GM13977 (cell line): ENCODE results near the gene TMTC4.

Experiments
- DNase-seq: peaks from one replicate; pipeline ENCODE4 v3.0.0; 2012; ENCODE audit warnings: low spot score
- CTCF ChIP-seq: IDR thresholded peaks from 2 replicates; pipeline ENCODE4 v1.5.1; 2012; ENCODE audit warnings: mild to moderate bottlenecking, control low read depth; ENCODE audit not compliant: insufficient read depth; ENCODE audit errors: extremely low read depth, missing control alignments
- in situ Hi-C: fragments of 300-500 bp; cut with MboI; formaldehyde crosslinking; loops from one replicate; pipeline ENCODE4 v1.12.0; 2022; ENCODE audit warnings: low sequenced_read_pairs, low pct_unique_long_range_greater_than_20kb, mixed read lengths, inconsistent platforms; ENCODE audit not compliant: unreplicated experiment

TMTC4 gene

GRCh38 chr13:100646030-100646673 lies 28.4 kb downstream of the TMTC4 start:
- no peak for DNase-seq
- no peak for TF ChIP-seq CTCF
- in situ Hi-C loops: no loop called here

GRCh38 chr13:100645382-100645781 lies 29.2 kb downstream of the TMTC4 start:
- TF ChIP-seq CTCF: no peak
- in situ Hi-C loops: no loop called here
- no peak for DNase-seq

- in situ Hi-C loops: no loop called here
- TF ChIP-seq CTCF: no peak
- DNase-seq: no peak
Observed at GRCh38 chr13:100644371-100644770, 30.2 kb downstream of the TMTC4 start.

- no peak for DNase-seq
- no peak for TF ChIP-seq CTCF
- in situ Hi-C loops: no loop called here
Observed at GRCh38 chr13:100637796-100638195, 36.8 kb downstream of the TMTC4 start.

GRCh38 chr13:100637380-100637779 lies 37.2 kb downstream of the TMTC4 start:
- DNase-seq: no peak
- in situ Hi-C loops: no loop called here
- no peak for TF ChIP-seq CTCF

DNA sequence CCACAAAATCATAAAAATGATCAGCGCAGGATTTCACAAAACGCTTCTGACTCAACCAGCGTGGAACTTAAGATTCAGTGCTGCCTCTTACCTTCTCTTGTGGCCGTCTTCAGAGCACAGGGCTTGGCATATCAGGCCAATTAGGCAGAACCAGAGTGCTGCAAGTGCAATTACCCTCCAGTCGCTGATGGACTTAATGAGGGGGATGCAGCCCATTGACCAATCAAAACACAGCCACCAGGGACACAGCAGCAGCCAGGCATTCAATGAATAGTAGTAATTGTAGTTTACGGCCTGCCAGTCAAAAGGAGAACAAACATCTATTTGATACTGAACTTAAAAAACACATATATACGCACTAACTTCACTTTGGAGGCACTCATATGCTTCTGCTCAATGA lies 38.2 kb downstream of the TMTC4 start:
- DNase-seq: no peak
- in situ Hi-C loops: no loop called here
- no peak for TF ChIP-seq CTCF
